HEK293T (cell line): Measurements from ENCODE around the gene PIN1.

Source experiments
- ARNT ChIP-seq: fragments of 450-650 bp; IDR thresholded peaks from 2 replicates; pipeline ENCODE4 v1.6.1; 2017; ENCODE audit warnings: mild to moderate bottlenecking
- BHLHE40 ChIP-seq: fragments of 450-650 bp; IDR thresholded peaks from 2 replicates; pipeline ENCODE4 v1.6.1; 2016; ENCODE audit warnings: mild to moderate bottlenecking, moderate library complexity, borderline replicate concordance
- FOXA1 ChIP-seq: fragments of 450-650 bp; IDR thresholded peaks from 2 replicates; pipeline ENCODE4 v1.6.1; 2016; ENCODE audit warnings: mild to moderate bottlenecking
- FOXK2 ChIP-seq: fragments of 450-650 bp; IDR thresholded peaks from 2 replicates; pipeline ENCODE4 v1.6.1; 2016; ENCODE audit warnings: mild to moderate bottlenecking
- FOXM1 ChIP-seq: fragments of 450-650 bp; IDR thresholded peaks from 2 replicates; pipeline ENCODE4 v1.6.1; 2017; ENCODE audit warnings: mild to moderate bottlenecking, borderline replicate concordance
- HDGF ChIP-seq: fragments of 450-650 bp; IDR thresholded peaks from 2 replicates; pipeline ENCODE4 v1.6.1; 2017; ENCODE audit warnings: antibody characterized with exemption, borderline replicate concordance
- L3MBTL2 ChIP-seq: fragments of 450-650 bp; conservative IDR thresholded peaks from 2 replicates; pipeline ENCODE4 v1.6.1; 2016; ENCODE audit warnings: mild to moderate bottlenecking
- NFRKB ChIP-seq: fragments of 450-650 bp; IDR thresholded peaks from 2 replicates; pipeline ENCODE4 v1.6.1; 2016; ENCODE audit warnings: mild to moderate bottlenecking, moderate library complexity
- PKNOX1 ChIP-seq: fragments of 450-650 bp; IDR thresholded peaks from 2 replicates; pipeline ENCODE4 v1.6.1; 2016
- SP1 ChIP-seq: fragments of 450-650 bp; IDR thresholded peaks from 2 replicates; pipeline ENCODE4 v1.6.1; 2017
- SUZ12 ChIP-seq: fragments of 450-650 bp; IDR thresholded peaks from 2 replicates; pipeline ENCODE4 v1.6.1; 2016; ENCODE audit warnings: mild to moderate bottlenecking
- TARDBP ChIP-seq: fragments of 450-650 bp; IDR thresholded peaks from 2 replicates; pipeline ENCODE4 v1.6.1; 2016
- ZNF384 ChIP-seq: fragments of 450-650 bp; IDR thresholded peaks from 2 replicates; pipeline ENCODE4 v1.6.1; 2016

GRCh38 chr19:9836021-9836420 is 903 bp downstream of the PIN1 start:
- TF ChIP-seq NFRKB (no peak), TARDBP (no peak), PKNOX1 (no peak), FOXA1 (no peak), BHLHE40 (no peak), FOXM1 (no peak), SP1 (no peak), L3MBTL2 (no peak), SUZ12 (no peak), ARNT (no peak), FOXK2 (no peak), HDGF (no peak), ZNF384 (no peak)
